GM18951 (cell line): Measurements from ENCODE around the gene MEIG1.
A peak's percentile ranks its signal among the peaks of the same experiment; 100 is the strongest.
"Not testable (repeated sequence)": the region's sequence is repeated elsewhere in the genome, so short reads cannot be mapped to it uniquely, and the experiment has no call there.

Experiments used
- POLR2A ChIP-seq: IDR thresholded peaks from 4 replicates; pipeline ENCODE4 v1.6.1; 2011; ENCODE audit warnings: mild to moderate bottlenecking; ENCODE audit not compliant: insufficient read length, insufficient read depth; ENCODE audit errors: extremely low read depth
- in situ Hi-C: fragments of 300-500 bp; cut with MboI; formaldehyde crosslinking; loops from one replicate; pipeline ENCODE4 v1.12.0; 2022; ENCODE audit warnings: low sequenced_read_pairs, mixed read lengths, inconsistent platforms; ENCODE audit not compliant: unreplicated experiment

Gene MEIG1, protein sequence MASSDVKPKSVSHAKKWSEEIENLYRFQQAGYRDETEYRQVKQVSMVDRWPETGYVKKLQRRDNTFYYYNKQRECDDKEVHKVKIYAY

DNA sequence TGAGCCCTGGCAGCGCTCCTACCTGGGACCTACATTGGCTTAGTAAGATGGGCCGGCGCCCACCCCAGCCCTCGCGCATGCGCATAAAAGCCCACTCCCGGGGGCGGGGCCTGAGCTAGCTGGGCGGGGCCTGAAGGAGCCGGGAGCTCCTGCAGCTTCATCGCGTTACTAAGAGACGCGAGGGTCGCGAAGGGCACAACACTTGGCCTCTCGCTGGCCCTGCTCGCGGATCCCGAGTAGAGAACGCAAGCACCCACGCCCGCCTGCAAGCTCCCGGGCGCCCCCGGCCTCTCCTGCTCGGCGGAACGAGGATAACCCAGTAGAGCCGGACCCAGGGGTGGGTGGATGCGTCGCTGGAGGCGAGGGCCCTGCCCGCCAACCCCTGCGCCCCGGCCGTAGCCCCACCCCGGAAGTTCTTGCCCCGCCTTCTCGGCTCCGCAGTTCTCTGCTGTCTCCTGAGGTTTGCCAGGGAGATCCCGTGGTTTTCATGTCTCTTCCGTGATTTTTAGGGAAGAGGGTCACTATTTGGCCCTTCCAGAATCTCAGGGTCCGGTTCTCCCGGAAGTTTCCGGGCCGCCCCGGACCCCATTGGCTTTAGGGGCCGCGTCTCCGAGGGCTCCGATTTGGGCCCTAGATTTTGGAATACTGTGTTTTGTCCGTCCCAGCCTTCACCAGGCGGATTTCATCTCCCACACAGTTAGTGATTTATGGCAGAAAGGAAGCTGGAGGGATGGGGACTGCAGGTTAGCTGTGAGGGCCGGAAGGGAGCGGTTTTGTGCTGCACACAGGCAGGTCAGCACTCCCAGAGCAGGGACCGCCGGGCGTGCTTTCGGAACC is at the start of gene MEIG1:
Gene MEIG1, plus strand, starts transcription at position 168 of the 837 bp plus-strand sequence. CDS start 7,081 bp downstream, outside the sequence.
- in situ Hi-C loops, result no loop called here
- TF ChIP-seq POLR2A, result peak; percentile 63

DNA sequence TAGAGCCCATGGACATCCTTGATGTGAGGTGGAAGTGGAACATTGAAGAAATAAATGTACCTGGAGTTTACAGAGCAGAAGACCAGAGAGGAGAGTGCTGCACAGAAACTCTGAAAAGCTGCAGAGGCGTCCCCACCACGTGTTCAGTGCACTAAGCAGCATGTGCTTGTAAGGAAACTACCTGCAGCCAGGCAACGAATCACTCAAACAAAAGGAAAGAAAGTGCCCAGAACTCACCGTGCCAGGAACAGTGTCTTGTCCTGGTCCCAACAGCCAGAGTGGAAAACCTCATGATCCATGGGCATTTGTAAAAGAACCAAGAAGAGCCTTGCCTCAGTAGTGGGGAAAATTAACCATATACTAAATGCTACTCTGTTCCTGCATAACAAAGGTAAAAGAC is 48.2 kb upstream of the MEIG1 start:
- TF ChIP-seq POLR2A, result no peak
- in situ Hi-C loops, result no loop called here

DNA sequence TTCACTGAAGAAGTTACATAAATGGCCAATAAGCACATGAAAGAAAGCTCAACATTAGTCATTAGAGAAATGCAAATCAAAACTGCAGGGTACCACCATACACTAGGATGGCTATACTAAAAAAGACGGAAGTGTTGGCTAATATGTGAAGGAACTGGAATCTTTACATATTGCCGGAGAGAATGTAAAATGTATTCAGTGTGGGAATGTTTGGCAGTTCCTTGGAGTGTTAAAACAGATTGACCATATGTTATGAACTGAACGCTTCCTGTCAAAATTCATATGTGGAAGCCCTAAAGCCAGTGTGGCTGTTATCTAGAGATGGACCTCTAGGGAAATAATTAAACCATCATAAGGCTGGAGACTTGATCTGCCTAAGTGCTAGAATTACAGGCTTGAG is 47.4 kb upstream of the MEIG1 start:
- in situ Hi-C loops, result no loop called here
- TF ChIP-seq POLR2A, result no peak

DNA sequence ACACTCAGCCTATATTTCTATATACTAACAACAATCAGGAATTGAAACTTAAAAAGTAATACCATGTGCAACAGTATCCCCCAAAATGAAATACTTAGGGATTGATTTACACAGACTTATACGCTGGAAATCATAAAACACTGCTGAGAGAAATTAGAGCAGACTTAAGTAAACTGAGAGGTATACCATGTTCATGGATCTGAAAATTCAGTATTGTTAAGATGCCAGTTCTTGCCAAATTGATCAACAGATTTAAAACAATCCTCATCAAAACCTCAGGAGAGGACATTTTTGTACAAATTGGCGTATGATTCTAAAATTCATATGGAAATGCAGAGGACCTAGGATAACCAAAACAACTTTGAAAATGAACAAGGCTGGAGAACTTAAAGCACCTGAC is 42.6 kb upstream of the MEIG1 start:
- TF ChIP-seq POLR2A, result no peak
- in situ Hi-C loops, result no loop called here

DNA sequence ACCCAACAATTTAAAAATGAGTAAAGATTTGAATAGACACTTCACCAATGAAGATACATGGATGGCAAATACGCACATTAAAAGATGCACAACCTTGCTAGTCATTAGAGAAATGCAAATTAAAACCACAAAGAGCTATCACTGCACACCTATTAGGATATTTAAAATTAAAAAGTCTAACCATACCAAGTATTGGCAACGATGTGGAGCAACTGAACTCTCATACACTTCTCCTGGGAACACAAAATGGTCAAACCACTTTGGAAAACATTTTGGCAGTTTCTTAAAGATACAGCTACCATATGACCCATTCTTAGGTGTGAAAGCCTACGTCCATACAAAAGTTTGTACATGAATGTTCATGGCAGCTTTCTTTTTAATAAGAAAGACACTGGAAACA is 41.4 kb upstream of the MEIG1 start:
- no peak for TF ChIP-seq POLR2A
- in situ Hi-C loops, result no loop called here

DNA sequence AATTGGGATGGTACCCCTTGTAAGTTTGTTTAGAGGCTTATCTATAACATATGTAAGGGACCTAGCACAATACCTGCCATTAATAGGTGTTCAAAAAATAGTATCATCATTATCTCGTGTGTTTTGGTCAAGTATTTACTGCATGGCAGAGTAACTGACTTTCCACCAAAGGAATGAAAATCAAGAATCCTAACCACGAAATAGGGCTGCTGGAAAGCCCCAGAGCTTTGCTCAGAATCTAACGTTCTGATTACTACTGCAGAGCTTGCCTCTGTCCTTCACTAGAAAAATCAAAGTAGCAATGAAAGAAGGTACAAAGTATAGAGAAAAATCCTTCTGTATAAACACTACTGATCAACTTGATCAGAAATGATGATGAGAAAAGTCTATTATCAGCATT is 40.2 kb upstream of the MEIG1 start:
- no peak for TF ChIP-seq POLR2A
- in situ Hi-C loops, result no loop called here

DNA sequence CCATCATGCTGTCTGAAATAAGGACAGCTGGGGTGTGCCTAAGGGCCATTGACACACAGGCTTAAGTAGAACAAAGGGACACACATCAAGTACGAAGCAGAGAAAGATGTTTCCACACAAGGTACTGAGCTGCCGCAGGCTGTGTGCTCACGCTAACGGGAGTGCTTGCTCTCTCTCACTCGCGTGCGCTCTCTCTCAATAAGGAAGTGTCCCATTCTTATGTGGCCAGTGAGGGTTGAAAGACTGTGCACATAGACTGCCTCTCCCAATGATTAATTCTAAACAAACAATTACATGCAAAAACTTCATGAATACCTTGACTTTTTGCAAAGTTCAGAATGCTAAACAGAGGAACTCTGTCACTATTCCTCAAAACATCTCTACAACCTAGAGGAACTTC is 35.2 kb upstream of the MEIG1 start:
- in situ Hi-C loops, result no loop called here

DNA sequence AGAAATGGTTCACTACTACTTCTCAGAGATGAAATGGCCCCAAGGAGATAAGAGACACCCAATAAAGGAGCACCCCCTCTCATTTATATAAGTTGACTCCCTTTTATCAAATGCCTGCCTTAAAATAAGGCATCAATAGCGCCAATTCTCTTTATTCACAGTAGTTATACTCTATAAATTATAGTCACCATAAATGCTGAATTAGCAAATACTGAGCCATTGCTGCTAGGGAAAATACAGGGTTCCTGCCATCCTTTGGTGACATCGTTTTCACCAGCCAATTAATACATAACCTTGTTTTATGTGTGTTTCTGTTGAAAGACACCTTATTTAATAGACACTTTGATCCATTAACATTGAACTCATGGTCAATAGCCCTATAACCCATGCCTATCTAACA is 33.9 kb upstream of the MEIG1 start:
- no peak for TF ChIP-seq POLR2A
- in situ Hi-C loops, result no loop called here

More for the DNA sequence above, 35.2 kb upstream of the MEIG1 start:
- TF ChIP-seq POLR2A, result no peak

DNA sequence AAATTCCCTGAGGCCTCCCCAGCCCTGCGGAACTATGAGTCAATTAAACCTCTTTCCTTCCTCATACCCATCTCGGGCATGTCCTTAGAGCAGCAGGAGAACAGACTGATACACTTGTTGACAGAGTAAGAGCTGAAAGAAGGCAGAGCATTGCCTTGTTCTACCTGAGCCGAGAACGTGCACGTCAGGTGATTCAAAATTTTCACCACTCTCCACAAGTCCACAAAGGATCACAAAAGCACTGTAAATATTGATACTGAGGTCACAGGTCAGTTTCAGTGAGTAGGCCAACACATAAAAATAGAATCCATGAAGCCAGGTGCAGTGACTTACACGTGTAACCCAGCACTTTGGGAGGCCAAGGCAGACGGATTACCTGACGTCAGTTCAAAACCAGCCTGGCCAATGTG is 33.1 kb upstream of the MEIG1 start:
- no peak for TF ChIP-seq POLR2A

DNA sequence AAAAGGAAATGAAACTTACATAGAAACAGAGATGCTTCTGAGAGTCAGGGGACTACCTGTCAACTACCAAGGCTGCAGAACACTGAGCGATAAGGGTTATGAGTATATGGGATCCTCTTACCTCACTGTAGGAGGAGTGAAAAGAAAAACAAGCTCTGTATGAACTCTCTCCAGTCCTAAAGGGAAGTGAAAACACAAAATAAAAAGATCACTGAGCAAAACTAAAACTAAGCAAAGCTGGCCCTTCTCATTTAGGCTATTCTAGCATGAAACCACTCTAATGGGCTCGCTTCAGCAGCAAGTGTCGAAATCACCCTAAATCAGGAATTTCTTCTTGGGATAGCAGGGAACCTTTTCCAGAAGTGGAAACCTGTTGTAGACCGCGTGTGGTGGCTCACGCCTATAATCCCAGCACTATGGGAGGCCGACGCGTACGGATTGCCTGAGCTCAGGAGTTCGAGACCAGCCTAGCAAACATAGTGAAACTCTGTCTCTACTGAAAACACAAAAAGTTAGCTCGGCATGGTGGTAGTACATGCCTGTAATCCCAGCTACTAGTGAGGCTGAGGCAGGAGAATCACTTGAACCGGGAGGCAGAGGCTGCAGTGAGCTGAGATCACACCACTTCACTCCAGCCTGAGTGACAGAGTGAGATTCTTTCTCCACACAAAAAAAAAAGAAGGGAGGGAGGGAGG is 32.3 kb upstream of the MEIG1 start:
- in situ Hi-C loops, result no loop called here

More for the DNA sequence above, 33.1 kb upstream of the MEIG1 start:
- in situ Hi-C loops, result no loop called here

DNA sequence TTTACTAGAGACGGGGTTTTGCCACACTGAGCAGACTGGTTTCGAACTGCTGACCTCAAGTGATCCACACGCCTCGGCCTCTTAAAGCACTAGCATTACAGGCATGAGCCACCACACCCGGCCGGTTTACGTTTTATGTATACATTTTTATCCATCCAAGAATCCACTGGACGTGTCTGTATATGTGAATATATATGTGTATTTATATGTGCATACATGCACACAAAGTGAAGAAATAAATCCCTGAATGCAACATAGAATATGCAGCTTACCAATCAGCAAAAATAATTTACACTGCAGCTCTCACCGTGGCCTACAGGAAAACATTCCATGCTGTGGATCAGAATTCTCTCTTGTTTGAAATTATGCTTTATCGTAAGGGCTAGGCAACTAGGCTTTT is 28.6 kb upstream of the MEIG1 start:
- TF ChIP-seq POLR2A, result no peak
- in situ Hi-C loops, result no loop called here

More for the DNA sequence above, 32.3 kb upstream of the MEIG1 start:
- TF ChIP-seq POLR2A, result no peak

DNA sequence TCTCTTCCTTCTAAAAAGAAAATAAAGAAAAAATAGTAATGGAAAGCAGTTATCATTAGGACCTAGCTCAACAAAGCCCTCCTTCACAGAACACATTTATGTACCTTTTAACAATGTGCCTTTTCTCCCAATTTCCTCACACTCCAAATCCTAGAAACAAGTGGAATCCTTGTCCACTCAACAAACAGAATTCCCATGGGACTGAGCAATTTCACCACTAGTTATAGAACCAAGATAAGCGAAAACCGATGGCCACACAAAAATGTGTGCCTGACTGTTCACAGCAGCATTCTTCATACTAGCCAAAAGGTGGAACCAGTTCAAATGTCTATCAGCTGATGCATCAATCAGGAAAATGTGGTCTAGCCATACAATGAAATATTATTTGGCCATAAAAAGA is 22.6 kb upstream of the MEIG1 start:
- in situ Hi-C loops, result no loop called here
- no peak for TF ChIP-seq POLR2A

DNA sequence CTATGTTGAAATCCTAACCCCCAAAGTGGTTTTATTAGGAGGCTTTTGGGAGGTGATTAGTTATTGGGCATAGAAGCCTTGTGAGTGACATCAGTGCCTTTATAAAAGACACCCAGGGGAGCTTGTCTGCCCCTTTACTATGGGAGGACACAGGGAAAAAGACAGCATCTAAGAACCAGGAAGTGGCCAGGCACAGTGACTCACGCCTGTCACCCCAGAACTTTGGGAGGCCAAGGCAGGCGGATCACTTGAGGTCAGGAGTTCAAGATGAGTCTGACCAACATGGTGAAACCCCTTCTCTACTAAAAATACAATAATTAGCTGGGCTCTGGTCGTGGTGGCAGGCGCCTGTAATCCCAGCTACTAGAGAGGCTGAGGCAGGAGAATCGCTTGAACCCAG is 20.2 kb upstream of the MEIG1 start:
- in situ Hi-C loops, result not testable (repeated sequence)

DNA sequence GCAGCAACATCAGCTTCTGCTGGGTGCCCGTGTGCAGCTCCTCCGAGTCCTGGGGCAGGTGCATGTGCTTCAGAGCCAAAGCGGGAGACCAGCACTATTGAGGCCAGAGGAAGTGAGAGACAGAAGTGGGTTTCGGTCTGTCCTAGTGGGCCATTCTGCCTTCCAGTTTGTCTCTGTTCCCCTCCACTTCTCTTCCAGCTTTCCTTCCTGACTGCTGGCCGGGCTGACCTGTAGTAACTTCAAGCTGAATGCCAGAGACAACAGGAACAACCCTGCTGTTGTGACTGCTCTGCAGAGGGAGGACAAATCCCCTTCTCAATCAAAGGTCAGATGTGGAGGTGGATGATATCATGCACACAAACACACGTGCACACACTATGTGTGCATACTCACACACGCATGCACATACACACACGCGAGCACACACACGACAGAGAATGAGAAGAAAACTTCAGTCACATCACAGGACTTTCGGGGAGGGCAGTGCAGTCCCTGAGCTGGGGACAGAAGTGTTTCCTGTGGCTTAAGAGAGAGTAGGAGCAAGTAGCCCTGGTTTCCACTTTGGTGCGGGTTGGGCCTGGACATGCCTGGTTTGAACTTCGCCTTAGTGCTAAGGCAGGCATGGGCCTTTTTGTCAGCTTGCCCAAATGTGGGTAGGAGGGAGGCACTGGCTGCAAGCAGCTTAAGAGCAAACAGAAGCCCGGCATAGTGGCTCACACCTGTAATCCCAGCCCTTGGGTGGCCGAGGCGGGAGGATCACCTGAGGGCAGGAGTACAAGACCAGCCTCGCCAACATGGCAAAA is 16.8 kb upstream of the MEIG1 start:
- in situ Hi-C loops, result loop anchor here (5.0 kb wide), 1 partner anchor 80 kb away; no protein-coding TSS in a partner anchor

DNA sequence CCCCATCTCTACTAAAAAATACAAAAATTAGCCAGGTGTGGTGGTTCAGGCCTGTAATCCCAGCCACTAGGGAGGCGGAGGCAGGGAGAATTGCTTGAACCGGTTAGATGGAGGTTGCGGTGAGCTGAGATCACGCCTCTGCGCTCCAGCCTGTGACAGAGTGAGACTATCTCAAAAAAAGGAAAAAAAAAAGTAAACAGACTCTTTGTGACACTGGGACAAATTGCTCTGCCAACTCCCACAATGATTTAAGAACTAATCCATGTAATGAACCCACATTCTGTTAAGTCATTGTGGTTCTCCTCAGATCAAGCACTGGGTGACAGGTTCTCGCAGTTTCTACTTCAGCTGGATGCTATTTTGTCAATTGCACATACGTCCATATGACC is 16.2 kb upstream of the MEIG1 start:
- in situ Hi-C loops, result loop anchor here (5.0 kb wide), 1 partner anchor 79 kb away; no protein-coding TSS in a partner anchor
